HG02840 (cell line): ENCODE measurements around the gene NDUFS2.

Experiments
- ATAC-seq: cut with Tn5 transposase; IDR thresholded peaks from one replicate; pipeline ENCODE4 v1.9.1; 2021; ENCODE audit warnings: mild to moderate bottlenecking, moderate library complexity, moderate number of reproducible peaks; ENCODE audit not compliant: unreplicated experiment, low FRiP score

Gene NDUFS2

GRCh38 chr1:161201836-161202712, at the start of gene NDUFS2:
Gene NDUFS2, plus strand, starts transcription at chr1:161202367. Its CDS starts 19 bp downstream, at chr1:161202386.
- peak; percentile 89 for ATAC-seq

GRCh38 chr1:161153176-161153575, 49.0 kb upstream of the NDUFS2 start:
- ATAC-seq, result no peak

- ATAC-seq, result peak; percentile 84
Observed at GRCh38 chr1:161153682-161154337, 48.4 kb upstream of the NDUFS2 start, which contains the start of gene UFC1. Gene UFC1, plus strand, starts transcription at chr1:161153978. Its CDS starts 20 bp downstream, at chr1:161153998.

GRCh38 chr1:161157867-161158266, 44.3 kb upstream of the NDUFS2 start:
- no peak for ATAC-seq

- no peak for ATAC-seq
Observed at GRCh38 chr1:161158316-161159010, 43.7 kb upstream of the NDUFS2 start.

- ATAC-seq, result peak; percentile 83
Observed at GRCh38 chr1:161159087-161159912, 42.9 kb upstream of the NDUFS2 start, which contains the start of gene USP21. Gene USP21, plus strand, starts transcription at chr1:161159500. Its CDS starts 1,141 bp downstream, at chr1:161160641.

GRCh38 chr1:161159913-161160243, 42.3 kb upstream of the NDUFS2 start:
- ATAC-seq, result no peak

GRCh38 chr1:161160671-161161145, 41.5 kb upstream of the NDUFS2 start:
- ATAC-seq, result no peak

GRCh38 chr1:161161652-161162051, 40.5 kb upstream of the NDUFS2 start:
- ATAC-seq, result no peak

GRCh38 chr1:161162052-161162451, 40.1 kb upstream of the NDUFS2 start:
- ATAC-seq, result no peak

- ATAC-seq, result no peak
Observed at GRCh38 chr1:161162806-161163205, 39.4 kb upstream of the NDUFS2 start.

GRCh38 chr1:161163793-161164192, 38.4 kb upstream of the NDUFS2 start:
- no peak for ATAC-seq

- no peak for ATAC-seq
Observed at GRCh38 chr1:161164901-161165610, 37.1 kb upstream of the NDUFS2 start.

- ATAC-seq, result peak; percentile 94
Observed at GRCh38 chr1:161165742-161166668, 36.2 kb upstream of the NDUFS2 start, which contains the start of gene PPOX. Gene PPOX, plus strand, starts transcription at chr1:161166426. Its CDS starts 422 bp downstream, at chr1:161166848.

- no peak for ATAC-seq
Observed at GRCh38 chr1:161166669-161167548, 35.3 kb upstream of the NDUFS2 start.

- no peak for ATAC-seq
Observed at GRCh38 chr1:161168906-161169305, 33.3 kb upstream of the NDUFS2 start.

GRCh38 chr1:161171191-161171590, 31.0 kb upstream of the NDUFS2 start:
- ATAC-seq, result no peak
